ENCODE data around the gene PDE12.
A peak's percentile ranks its signal among the peaks of the same experiment; 100 is the strongest.

PDE12 gene

DNA sequence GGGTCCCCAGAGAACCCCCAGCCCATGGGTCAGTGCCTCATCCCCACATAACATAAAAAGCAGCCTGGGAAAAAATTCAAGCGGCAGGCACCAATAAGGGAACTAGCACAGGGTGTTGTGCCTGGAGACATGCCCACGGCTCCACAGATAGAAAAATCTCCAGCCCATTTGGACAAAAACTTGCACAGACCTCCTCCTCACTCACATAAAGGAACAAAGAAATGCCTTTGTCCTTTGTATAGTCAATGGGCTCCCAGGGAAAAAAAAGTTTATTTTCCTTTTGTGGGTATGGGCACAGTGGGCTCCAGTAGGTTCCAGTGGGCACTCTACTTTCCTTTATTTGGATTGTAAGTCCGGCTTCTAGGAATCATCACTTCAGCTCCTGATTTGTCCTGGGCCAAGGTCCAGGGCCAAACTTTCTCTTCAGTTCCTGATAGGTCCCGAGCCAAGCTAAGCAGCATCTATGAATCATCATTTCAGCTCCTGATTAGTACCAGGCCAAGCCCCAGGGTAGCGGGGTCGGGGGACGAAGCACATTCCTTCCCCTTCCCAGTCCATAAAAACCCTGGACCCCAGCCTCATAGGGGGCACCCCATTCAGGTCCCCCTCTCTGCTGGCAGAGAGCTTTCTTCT is 10.3 kb upstream of the PDE12 start:
- TF ChIP-seq, protein P1, sequence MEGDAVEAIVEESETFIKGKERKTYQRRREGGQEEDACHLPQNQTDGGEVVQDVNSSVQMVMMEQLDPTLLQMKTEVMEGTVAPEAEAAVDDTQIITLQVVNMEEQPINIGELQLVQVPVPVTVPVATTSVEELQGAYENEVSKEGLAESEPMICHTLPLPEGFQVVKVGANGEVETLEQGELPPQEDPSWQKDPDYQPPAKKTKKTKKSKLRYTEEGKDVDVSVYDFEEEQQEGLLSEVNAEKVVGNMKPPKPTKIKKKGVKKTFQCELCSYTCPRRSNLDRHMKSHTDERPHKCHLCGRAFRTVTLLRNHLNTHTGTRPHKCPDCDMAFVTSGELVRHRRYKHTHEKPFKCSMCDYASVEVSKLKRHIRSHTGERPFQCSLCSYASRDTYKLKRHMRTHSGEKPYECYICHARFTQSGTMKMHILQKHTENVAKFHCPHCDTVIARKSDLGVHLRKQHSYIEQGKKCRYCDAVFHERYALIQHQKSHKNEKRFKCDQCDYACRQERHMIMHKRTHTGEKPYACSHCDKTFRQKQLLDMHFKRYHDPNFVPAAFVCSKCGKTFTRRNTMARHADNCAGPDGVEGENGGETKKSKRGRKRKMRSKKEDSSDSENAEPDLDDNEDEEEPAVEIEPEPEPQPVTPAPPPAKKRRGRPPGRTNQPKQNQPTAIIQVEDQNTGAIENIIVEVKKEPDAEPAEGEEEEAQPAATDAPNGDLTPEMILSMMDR (conservative IDR thresholded peaks at IDR 0.05; ENCODE audit: low read depth): no peak
- CTCF ChIA-PET: no interaction called here
- no peak for DNase-seq (ENCODE audit: low spot score)
- POLR2A ChIA-PET (ENCODE audit: low non-redundant PET): no interaction called here
- H3K27ac ChIP-seq: no peak overlapping the region

DNA sequence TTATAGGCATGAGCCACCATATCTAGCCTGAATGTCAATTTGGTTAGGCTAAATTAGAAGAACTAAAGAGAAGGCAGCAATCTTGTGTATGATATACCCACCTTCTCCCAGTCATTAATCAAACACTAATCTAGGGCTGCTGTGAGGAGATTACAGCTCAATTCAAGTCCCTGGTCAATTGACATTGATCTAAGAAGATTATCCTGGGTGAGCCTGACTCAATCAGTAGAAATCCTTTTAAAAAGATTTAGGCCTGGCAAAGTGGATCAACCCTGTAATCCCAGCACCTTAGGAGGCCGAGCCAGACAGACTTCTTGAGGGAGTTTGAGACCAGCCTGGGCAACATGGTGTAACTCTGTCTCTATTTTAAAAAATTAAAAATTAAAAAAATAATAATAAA is 9.5 kb upstream of the PDE12 start:
- CTCF ChIA-PET: no interaction called here
- no peak overlapping the region for H3K27ac ChIP-seq
- DNase-seq (ENCODE audit: low spot score): no peak
- TF ChIP-seq, protein P1 (conservative IDR thresholded peaks at IDR 0.05; ENCODE audit: low read depth): no peak
- POLR2A ChIA-PET (ENCODE audit: low non-redundant PET): no interaction called here

DNA sequence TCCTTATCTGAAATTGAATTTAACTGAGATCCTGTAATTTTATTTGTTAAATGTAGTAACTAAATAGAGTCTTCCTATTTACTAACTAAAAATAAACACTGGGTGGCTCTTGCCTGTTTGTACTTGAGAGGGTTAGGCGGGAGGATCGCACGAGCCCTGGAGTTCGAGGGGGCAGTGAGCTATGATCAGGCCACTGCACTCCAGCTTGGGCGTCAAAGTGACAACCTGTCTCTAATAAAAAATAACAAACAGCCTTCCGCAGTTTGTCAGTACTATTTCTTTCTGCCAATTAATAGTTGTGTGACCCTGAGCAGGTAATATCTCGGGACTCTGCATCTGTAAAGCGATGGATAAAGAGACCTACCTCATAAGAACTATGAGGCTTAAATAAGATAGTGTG is 768 bp upstream of the PDE12 start:
- TF ChIP-seq, protein P1 (conservative IDR thresholded peaks at IDR 0.05; ENCODE audit: low read depth): no peak
- ChIA-PET POLR2A (ENCODE audit: low non-redundant PET) (no interaction called here), CTCF (no interaction called here)
- DNase-seq (ENCODE audit: low spot score): no peak
- H3K27ac ChIP-seq: peak overlapping the region; percentile 84

DNA sequence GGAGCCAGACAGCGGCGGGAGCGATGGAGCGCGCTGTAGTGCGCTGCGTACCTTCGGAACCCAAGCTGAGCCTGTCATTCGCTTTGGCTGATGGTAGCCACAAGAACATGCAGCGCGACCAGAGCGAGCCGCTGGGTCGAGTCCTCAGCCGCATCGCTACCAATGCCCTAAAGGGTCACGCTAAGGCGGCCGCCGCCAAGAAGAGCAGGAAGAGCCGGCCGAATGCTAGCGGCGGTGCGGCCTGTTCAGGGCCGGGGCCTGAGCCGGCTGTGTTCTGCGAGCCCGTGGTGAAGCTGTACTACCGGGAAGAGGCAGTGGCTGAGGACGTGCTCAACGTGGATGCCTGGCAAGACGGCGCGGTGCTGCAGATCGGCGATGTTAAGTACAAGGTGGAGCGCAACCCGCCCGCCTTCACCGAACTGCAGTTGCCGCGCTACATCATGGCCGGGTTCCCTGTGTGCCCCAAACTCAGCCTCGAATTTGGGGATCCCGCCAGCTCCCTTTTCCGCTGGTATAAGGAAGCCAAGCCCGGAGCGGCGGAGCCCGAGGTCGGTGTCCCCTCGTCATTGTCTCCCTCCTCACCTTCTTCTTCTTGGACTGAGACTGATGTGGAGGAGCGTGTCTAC is 498 bp downstream of the PDE12 start:
- ChIA-PET POLR2A (ENCODE audit: low non-redundant PET) (no interaction called here), CTCF (no interaction called here)
- H3K27ac ChIP-seq: peak overlapping the region; percentile 84
- TF ChIP-seq, protein P1 (conservative IDR thresholded peaks at IDR 0.05; ENCODE audit: low read depth): no peak
- no peak for DNase-seq (ENCODE audit: low spot score)

DNA sequence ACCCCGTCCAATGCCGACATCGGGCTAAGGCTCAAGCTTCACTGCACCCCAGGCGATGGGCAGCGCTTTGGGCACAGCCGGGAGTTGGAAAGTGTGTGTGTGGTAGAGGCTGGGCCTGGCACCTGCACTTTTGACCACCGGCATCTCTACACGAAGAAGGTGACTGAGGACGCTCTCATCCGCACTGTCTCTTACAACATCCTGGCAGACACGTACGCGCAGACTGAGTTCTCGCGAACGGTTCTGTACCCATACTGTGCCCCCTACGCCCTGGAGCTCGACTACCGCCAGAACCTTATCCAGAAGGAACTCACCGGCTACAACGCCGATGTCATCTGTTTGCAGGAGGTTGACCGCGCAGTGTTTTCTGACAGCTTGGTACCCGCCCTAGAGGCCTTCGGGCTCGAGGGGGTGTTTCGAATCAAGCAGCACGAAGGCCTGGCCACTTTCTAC is 1.0 kb downstream of the PDE12 start:
- ChIA-PET CTCF (no interaction called here), POLR2A (ENCODE audit: low non-redundant PET) (no interaction called here)
- peak overlapping the region; percentile 84 for H3K27ac ChIP-seq
- no peak for DNase-seq (ENCODE audit: low spot score)
- TF ChIP-seq, protein P1 (conservative IDR thresholded peaks at IDR 0.05; ENCODE audit: low read depth): no peak

DNA sequence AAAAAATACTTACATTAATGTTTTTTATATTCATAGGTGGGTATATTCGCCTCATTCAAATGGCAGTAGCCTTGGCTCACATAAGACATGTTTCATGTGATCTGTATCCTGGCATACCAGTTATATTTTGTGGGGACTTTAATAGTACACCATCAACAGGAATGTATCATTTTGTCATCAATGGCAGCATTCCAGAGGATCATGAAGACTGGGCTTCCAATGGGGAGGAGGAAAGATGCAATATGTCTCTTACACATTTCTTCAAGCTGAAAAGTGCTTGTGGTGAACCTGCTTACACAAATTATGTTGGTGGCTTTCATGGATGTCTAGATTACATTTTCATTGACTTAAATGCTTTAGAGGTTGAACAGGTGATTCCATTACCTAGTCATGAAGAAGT is 3.5 kb downstream of the PDE12 start:
- H3K27ac ChIP-seq: no peak overlapping the region
- TF ChIP-seq, protein P1 (conservative IDR thresholded peaks at IDR 0.05; ENCODE audit: low read depth): no peak
- CTCF ChIA-PET: no interaction called here
- no peak for DNase-seq (ENCODE audit: low spot score)
- POLR2A ChIA-PET (ENCODE audit: low non-redundant PET): no interaction called here
